HG03280 (cell line): ENCODE data around the gene USP31.
"Not testable (repeated sequence)": the region's sequence is repeated elsewhere in the genome, so short reads cannot be mapped to it uniquely, and the experiment has no call there.

Experiments
- ATAC-seq: cut with Tn5 transposase; IDR thresholded peaks from one replicate; pipeline ENCODE4 v1.9.1; 2021; ENCODE audit warnings: mild to moderate bottlenecking, moderate library complexity; ENCODE audit not compliant: unreplicated experiment

Gene USP31

GRCh38 chr16:23101012-23101550 is 48.2 kb downstream of the USP31 start:
- no peak for ATAC-seq

- ATAC-seq, result not testable (repeated sequence)
Observed at GRCh38 chr16:23096450-23096849, 52.8 kb downstream of the USP31 start.

GRCh38 chr16:23094136-23094535 is 55.1 kb downstream of the USP31 start:
- ATAC-seq, result not testable (repeated sequence)

GRCh38 chr16:23092801-23093117 is 56.5 kb downstream of the USP31 start:
- no peak for ATAC-seq

- no peak for ATAC-seq
Observed at GRCh38 chr16:23092072-23092800, 57.0 kb downstream of the USP31 start.

- ATAC-seq, result no peak
Observed at GRCh38 chr16:23089111-23089510, 60.1 kb downstream of the USP31 start.

- no peak for ATAC-seq
Observed at GRCh38 chr16:23088018-23088417, 61.2 kb downstream of the USP31 start.

GRCh38 chr16:23085949-23086348 is 63.3 kb downstream of the USP31 start:
- no peak for ATAC-seq

- ATAC-seq, result no peak
Observed at GRCh38 chr16:23082161-23082788, 67.0 kb downstream of the USP31 start.

- no peak for ATAC-seq
Observed at GRCh38 chr16:23081675-23082119, 67.6 kb downstream of the USP31 start.

- ATAC-seq, result no peak
Observed at GRCh38 chr16:23080747-23081146, 68.5 kb downstream of the USP31 start.

GRCh38 chr16:23080329-23080728 is 68.9 kb downstream of the USP31 start:
- no peak for ATAC-seq

GRCh38 chr16:23079675-23080301 is 69.5 kb downstream of the USP31 start:
- ATAC-seq, result no peak

- ATAC-seq, result no peak
Observed at GRCh38 chr16:23074423-23074822, 74.8 kb downstream of the USP31 start.

- no peak for ATAC-seq
Observed at GRCh38 chr16:23072769-23073549, 76.3 kb downstream of the USP31 start.

- ATAC-seq, result no peak
Observed at GRCh38 chr16:23072084-23072599, 77.1 kb downstream of the USP31 start.

- ATAC-seq, result no peak
Observed at GRCh38 chr16:23071196-23072083, 77.8 kb downstream of the USP31 start.

- ATAC-seq, result no peak
Observed at GRCh38 chr16:23069844-23070243, 79.4 kb downstream of the USP31 start.

- ATAC-seq, result no peak
Observed at GRCh38 chr16:23068079-23068736, 81.0 kb downstream of the USP31 start.
